ENCODE data around the gene PHLDB1.

DNA sequence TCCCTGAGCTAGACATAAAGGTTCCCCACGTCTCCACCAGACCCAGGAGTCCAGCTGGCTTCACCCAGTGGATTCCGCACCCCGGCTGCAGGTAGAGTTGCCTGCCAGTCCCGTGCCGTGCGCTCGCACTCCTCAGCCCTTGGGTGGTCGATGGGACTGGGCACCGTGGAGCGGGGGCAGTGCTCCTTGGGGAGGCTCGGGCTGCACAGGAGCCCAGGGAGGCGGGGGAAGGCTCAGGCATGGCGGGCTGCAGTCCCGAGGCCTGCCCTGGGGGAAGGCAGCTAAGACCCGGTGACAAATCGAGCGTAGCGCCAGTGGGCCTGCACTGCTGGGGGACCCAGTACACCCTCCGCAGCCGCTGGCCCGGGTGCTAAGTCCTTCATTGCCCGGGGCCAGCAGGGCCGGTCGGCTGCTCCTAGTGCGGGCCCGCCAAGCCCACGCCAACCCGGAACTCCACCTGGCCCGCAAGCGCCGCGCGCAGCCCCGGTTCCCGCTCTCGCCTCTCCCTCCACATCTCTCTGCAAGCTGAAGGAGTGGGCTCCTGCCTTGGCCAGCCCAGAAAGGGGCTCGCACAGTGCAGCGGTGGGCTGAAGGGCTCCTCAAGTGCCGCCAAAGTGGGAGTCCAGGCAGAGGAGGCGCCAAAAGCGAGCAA, 81.6 kb downstream of the PHLDB1 start:
- TF ChIP-seq, protein P1, sequence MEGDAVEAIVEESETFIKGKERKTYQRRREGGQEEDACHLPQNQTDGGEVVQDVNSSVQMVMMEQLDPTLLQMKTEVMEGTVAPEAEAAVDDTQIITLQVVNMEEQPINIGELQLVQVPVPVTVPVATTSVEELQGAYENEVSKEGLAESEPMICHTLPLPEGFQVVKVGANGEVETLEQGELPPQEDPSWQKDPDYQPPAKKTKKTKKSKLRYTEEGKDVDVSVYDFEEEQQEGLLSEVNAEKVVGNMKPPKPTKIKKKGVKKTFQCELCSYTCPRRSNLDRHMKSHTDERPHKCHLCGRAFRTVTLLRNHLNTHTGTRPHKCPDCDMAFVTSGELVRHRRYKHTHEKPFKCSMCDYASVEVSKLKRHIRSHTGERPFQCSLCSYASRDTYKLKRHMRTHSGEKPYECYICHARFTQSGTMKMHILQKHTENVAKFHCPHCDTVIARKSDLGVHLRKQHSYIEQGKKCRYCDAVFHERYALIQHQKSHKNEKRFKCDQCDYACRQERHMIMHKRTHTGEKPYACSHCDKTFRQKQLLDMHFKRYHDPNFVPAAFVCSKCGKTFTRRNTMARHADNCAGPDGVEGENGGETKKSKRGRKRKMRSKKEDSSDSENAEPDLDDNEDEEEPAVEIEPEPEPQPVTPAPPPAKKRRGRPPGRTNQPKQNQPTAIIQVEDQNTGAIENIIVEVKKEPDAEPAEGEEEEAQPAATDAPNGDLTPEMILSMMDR (IDR thresholded peaks at IDR 0.05; ENCODE audit: low read depth, low read length, missing input control) = no peak
- TF ChIP-seq SP1 (IDR thresholded peaks at IDR 0.05) (no peak), TAF1 (conservative IDR thresholded peaks at IDR 0.05) (no peak), JUND (IDR thresholded peaks at IDR 0.05) (no peak), EGR1 (IDR thresholded peaks at IDR 0.05; ENCODE audit: low read depth in 2 of 2) (no peak)
